Neural cell (in vitro differentiated cells): ENCODE data around the gene AP5B1.

Experiments
- EZH2 ChIP-seq: fragments of 200-600, 300-800 bp; shearing (Covaris generic), sonication (generic); IDR thresholded peaks from 2 replicates; pipeline ENCODE4 v1.6.1; 2014; ENCODE audit warnings: antibody characterized with exemption, low read length, borderline replicate concordance, mild to moderate bottlenecking; ENCODE audit not compliant: insufficient read depth, poor library complexity, severe bottlenecking
- MXI1 ChIP-seq: fragments of 450-650 bp; conservative IDR thresholded peaks from 2 replicates; pipeline ENCODE4 v1.6.1; 2014; ENCODE audit warnings: antibody characterized with exemption, mild to moderate bottlenecking; ENCODE audit not compliant: poor library complexity, severe bottlenecking
- SMC3 ChIP-seq: fragments of 450-650 bp; conservative IDR thresholded peaks from 2 replicates; pipeline ENCODE4 v1.6.1; 2014; ENCODE audit warnings: antibody characterized with exemption, mild to moderate bottlenecking, moderate library complexity; ENCODE audit not compliant: poor library complexity
- TAF1 ChIP-seq: IDR thresholded peaks from 2 replicates; pipeline ENCODE4 v1.6.1; 2012; ENCODE audit warnings: low read depth
- TF ChIP-seq, protein P1 (sequence below): fragments of 450-650 bp; IDR thresholded peaks from 2 replicates; pipeline ENCODE4 v1.5.1; 2014; ENCODE audit warnings: antibody characterized with exemption, mild to moderate bottlenecking, moderate library complexity; ENCODE audit not compliant: poor library complexity, severe bottlenecking

DNA sequence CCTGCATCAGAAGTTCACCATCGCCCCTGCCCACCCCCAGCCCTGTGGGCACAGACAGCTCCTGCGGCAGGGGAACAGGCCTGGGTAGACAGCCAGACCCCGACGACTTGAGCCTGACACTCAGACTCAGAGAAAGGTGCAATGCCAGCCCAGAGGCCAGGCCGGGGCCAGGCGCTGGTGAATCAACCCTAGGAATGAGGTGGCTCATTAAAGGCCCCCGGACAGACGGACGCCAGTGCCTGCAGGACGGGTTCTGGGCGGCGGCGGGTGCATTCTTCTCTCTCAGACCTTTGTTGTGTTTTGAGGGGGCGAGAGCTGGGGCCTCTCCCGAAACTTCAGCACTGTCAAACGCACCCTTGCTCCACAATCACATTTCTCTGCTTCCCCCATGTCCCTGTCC lies 11.7 kb upstream of the AP5B1 start:
- TF ChIP-seq, protein P1, sequence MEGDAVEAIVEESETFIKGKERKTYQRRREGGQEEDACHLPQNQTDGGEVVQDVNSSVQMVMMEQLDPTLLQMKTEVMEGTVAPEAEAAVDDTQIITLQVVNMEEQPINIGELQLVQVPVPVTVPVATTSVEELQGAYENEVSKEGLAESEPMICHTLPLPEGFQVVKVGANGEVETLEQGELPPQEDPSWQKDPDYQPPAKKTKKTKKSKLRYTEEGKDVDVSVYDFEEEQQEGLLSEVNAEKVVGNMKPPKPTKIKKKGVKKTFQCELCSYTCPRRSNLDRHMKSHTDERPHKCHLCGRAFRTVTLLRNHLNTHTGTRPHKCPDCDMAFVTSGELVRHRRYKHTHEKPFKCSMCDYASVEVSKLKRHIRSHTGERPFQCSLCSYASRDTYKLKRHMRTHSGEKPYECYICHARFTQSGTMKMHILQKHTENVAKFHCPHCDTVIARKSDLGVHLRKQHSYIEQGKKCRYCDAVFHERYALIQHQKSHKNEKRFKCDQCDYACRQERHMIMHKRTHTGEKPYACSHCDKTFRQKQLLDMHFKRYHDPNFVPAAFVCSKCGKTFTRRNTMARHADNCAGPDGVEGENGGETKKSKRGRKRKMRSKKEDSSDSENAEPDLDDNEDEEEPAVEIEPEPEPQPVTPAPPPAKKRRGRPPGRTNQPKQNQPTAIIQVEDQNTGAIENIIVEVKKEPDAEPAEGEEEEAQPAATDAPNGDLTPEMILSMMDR, result no peak
- TF ChIP-seq EZH2 (no peak), TAF1 (no peak), MXI1 (no peak), SMC3 (no peak)
